Ishikawa (cell line): ENCODE results near the gene RNF44.

Experiments used
- CEBPB ChIP-seq: IDR thresholded peaks from 2 replicates; pipeline ENCODE4 v1.6.1; 2012
- CREB1 ChIP-seq: IDR thresholded peaks from 2 replicates; pipeline ENCODE4 v1.6.1; 2012; ENCODE audit warnings: low read depth
- EGR1 ChIP-seq: IDR thresholded peaks from 2 replicates; pipeline ENCODE4 v1.6.1; 2012
- EP300 ChIP-seq: IDR thresholded peaks from 2 replicates; pipeline ENCODE4 v1.6.1; 2012; ENCODE audit warnings: borderline replicate concordance
- FOXM1 ChIP-seq: IDR thresholded peaks from 2 replicates; pipeline ENCODE4 v1.6.1; 2012; ENCODE audit warnings: low read depth, borderline replicate concordance
- MAX ChIP-seq: IDR thresholded peaks from 2 replicates; pipeline ENCODE4 v1.6.1; 2012
- NFIC ChIP-seq: IDR thresholded peaks from 2 replicates; pipeline ENCODE4 v1.6.1; 2012
- RAD21 ChIP-seq: IDR thresholded peaks from 2 replicates; pipeline ENCODE4 v1.6.1; 2012; ENCODE audit warnings: low read depth
- REST ChIP-seq: IDR thresholded peaks from 2 replicates; pipeline ENCODE4 v1.6.1; 2012; ENCODE audit warnings: low read depth, mild to moderate bottlenecking
- TAF1 ChIP-seq: IDR thresholded peaks from 2 replicates; pipeline ENCODE4 v1.6.1; 2012; ENCODE audit warnings: low read depth, mild to moderate bottlenecking
- TCF12 ChIP-seq: IDR thresholded peaks from 2 replicates; pipeline ENCODE4 v1.6.1; 2012; ENCODE audit warnings: low read depth
- TEAD4 ChIP-seq: IDR thresholded peaks from 2 replicates; pipeline ENCODE4 v1.6.1; 2012
- YY1 ChIP-seq: IDR thresholded peaks from 2 replicates; pipeline ENCODE4 v1.6.1; 2012; ENCODE audit warnings: low read depth
- ZBTB7A ChIP-seq: IDR thresholded peaks from 2 replicates; pipeline ENCODE4 v1.6.1; 2012; ENCODE audit warnings: low read depth
- TF ChIP-seq, protein P1 (sequence below): IDR thresholded peaks from 2 replicates; pipeline ENCODE4 v1.6.1; 2012

Gene RNF44

DNA sequence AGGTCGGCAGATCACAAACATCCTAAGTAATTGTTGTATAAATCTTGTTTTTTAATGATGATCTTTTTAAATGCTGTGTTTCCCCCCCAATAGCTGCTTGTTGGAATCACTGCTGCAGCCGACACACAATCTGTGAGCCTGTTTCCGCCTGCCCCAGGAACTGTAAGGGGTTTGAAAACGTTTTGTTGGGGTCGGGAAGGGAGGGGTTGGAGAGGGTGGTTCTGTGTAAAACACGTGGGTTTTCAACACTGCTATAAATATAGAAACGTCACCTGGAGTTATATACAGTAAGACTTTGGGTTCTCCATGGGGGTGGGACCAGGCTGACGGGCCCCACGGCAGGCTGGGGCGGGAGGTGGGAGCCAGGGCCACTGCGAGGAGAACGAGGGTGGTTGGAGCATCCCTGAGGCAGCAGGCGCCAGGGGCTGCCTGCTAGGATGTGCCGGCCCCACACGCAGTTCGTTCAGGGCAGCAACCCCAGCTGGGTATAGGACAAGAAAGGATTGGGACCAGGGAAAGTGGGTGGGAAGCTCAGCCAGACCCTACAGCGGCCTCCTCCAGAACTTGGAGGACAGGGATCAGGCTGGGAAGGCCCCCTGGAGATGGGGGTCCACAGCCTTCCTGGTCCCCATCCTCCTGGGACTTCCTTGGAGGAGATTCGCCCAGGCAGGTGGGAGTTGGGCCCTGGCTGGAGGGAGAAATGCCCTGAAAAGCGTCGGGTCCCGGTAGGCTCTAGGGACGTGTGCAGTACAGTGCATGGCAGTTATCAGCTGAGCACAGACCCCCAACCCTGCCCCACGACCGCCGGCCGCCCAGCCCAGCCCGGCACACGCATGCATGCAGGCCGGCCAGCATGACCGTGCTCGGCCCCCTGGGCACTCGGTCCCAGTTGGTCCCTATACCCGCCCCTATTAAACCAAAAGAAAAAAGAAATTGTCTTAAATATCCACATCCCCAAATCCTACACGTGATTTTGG lies 9.7 kb downstream of the RNF44 start:
- TF ChIP-seq CREB1 (no peak), REST (no peak), MAX (no peak), ZBTB7A (no peak)

DNA sequence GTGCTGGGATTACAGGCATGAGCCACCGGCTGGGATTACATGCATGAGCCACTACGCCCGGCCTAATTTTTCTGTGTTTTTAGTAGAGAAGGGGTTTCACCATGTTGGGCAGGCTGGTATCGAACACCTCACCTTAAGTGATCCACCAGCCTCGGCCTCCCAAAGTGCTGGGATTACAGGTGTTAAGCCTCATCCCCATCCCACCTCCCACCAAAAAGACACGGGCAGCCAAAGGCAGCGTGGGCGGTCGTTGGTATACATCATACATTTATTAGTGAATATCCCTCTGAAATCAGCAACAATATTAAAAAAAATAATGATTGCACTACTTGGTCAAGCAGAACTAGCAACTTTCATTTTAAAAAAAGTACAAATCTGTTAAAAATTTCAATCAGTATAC lies 10.7 kb downstream of the RNF44 start:
- TF ChIP-seq EP300 (no peak), YY1 (no peak), ZBTB7A (no peak), CEBPB (no peak), TCF12 (no peak), MAX (no peak), NFIC (no peak), TEAD4 (no peak), TAF1 (no peak), EGR1 (no peak), FOXM1 (no peak), RAD21 (no peak), REST (no peak), CREB1 (no peak)
- TF ChIP-seq, protein P1, sequence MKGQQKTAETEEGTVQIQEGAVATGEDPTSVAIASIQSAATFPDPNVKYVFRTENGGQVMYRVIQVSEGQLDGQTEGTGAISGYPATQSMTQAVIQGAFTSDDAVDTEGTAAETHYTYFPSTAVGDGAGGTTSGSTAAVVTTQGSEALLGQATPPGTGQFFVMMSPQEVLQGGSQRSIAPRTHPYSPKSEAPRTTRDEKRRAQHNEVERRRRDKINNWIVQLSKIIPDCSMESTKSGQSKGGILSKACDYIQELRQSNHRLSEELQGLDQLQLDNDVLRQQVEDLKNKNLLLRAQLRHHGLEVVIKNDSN = no peak

DNA sequence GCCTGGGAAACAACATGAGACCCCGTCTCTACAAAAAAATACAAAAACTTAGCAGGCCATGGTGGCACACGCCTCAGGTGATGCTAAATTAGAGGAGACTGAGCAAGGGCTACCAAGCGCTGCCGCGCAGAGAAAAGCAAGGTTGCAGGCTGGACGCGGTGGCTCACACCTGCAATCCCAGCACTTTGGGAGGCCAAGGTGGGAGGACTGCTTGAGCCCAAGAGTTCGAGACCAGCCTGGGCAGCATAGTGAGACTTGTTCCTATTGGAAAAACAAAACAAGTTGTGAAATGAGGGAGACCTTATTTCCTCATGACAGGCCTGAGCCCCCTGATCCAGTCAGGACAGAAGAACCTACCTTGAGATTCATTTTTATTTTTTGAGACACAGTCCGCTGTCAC lies 11.5 kb downstream of the RNF44 start:
- no peak for TF ChIP-seq ZBTB7A
- no peak for TF ChIP-seq EGR1
- TF ChIP-seq REST = no peak

DNA sequence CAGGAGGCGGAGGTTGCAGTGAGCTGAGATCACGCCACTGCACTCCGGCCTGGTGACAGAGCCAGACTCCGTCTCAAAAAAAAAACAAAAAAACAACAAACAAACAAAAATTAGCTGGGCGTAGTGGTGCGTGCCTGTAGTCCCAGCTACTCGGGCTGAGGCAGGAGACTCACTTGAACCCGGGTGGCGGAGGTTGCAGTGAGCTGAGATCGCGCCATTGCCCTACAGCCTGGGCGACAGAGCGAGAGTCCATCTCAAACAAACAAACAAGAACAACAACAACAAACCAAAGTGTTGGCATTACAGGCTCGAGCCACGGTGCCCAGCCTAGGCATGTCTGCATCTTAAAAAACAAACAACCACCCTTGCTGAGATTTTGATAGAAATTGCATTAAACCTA lies 12.2 kb downstream of the RNF44 start:
- TF ChIP-seq FOXM1 (no peak), TAF1 (no peak), TCF12 (no peak), EGR1 (no peak), CEBPB (no peak), YY1 (no peak), EP300 (no peak), CREB1 (no peak), TEAD4 (no peak), RAD21 (no peak), NFIC (no peak)
- TF ChIP-seq, protein P1 = no peak
